CD4-positive, CD25-positive, alpha-beta regulatory T cell (primary cell): ENCODE measurements around the gene YAP1. TPM values are rescaled to one million over a fixed set of nuclear protein-coding genes. Genes with fewer than 3 reads are reported as not detected.
"Not testable (repeated sequence)": the region's sequence is repeated elsewhere in the genome, so short reads cannot be mapped to it uniquely, and the experiment has no call there.

Experiments
- ATAC-seq, 2 donors: fragments of 150-1000 bp; cut with Tn5 transposase; one replicate each; pipeline ENCODE4 v1.10.0; 2021; ENCODE audit warnings: low read depth in 2 of 2, moderate number of reproducible peaks in 2 of 2, moderate library complexity in 1 of 2
- DNase-seq, 3 donors: peaks; one replicate each; pipeline versions ENCODE4 v3.0.0 to v3.0.0-alpha.2; 2012 to 2022; ENCODE audit warnings: mixed read lengths in 1 of 3
- H3K27ac ChIP-seq: one replicate; pipeline ENCODE4 v1.7.0; 2013; ENCODE audit warnings: mild to moderate bottlenecking, low read length; ENCODE audit not compliant: insufficient read depth, poor library complexity, severe bottlenecking
- H3K27me3 ChIP-seq: one replicate; pipeline ENCODE4 v1.7.0; 2013; ENCODE audit warnings: low read length; ENCODE audit not compliant: control insufficient read depth, insufficient read depth
- H3K36me3 ChIP-seq: one replicate; pipeline ENCODE4 v1.7.0; 2013; ENCODE audit warnings: mild to moderate bottlenecking, low read length, moderate library complexity; ENCODE audit not compliant: control insufficient read depth, insufficient read depth
- H3K4me1 ChIP-seq: 2 replicates; pipeline ENCODE4 v1.7.0; 2013; ENCODE audit warnings: mild to moderate bottlenecking, low read length; ENCODE audit not compliant: insufficient read depth, control insufficient read depth, poor library complexity, severe bottlenecking
- H3K4me3 ChIP-seq: one replicate; pipeline ENCODE4 v1.7.0; 2013; ENCODE audit warnings: low read depth, mild to moderate bottlenecking, low read length, moderate library complexity
- H3K9me3 ChIP-seq, 2 experiments: 1 replicate in 1 of 2; 2 replicates in 1 of 2; pipeline ENCODE4 v1.7.0; 2013; ENCODE audit warnings: low read length in 2 of 2, mild to moderate bottlenecking in 1 of 2, moderate library complexity in 1 of 2; ENCODE audit not compliant: control insufficient read depth in 2 of 2
- H3K27ac Mint-ChIP-seq, 3 donors: one replicate each; pipeline ENCODE4 v1.8.0; 2020 to 2022; ENCODE audit warnings: mild to moderate bottlenecking in 3 of 3, mixed read lengths in 3 of 3, moderate library complexity in 2 of 3
- H3K27me3 Mint-ChIP-seq: one replicate; pipeline ENCODE4 v1.8.0; 2022; ENCODE audit warnings: mild to moderate bottlenecking, mixed read lengths
- H3K36me3 Mint-ChIP-seq: one replicate; pipeline ENCODE4 v1.8.0; 2020; ENCODE audit warnings: mixed read lengths
- H3K4me1 Mint-ChIP-seq, 4 donors: one replicate each; pipeline ENCODE4 v1.8.0; 2020 to 2022; ENCODE audit warnings: mixed read lengths in 4 of 4, mild to moderate bottlenecking in 1 of 4
- H3K4me3 Mint-ChIP-seq, 4 donors: one replicate each; pipeline ENCODE4 v1.8.0; 2020 to 2022; ENCODE audit warnings: mild to moderate bottlenecking in 4 of 4, mixed read lengths in 4 of 4, moderate library complexity in 3 of 4
- H3K9me3 Mint-ChIP-seq, 7 donors: one replicate each; pipeline ENCODE4 v1.8.0; 2020 to 2022; ENCODE audit warnings: mixed read lengths in 7 of 7, mild to moderate bottlenecking in 3 of 7, moderate library complexity in 2 of 7
- polyA plus RNA-seq, 4 donors: library from polyadenylated mRNA; unstranded; fragments of 300-500 nt; fragmentation: Illumina TruSeq; gene quantifications; one replicate each; pipeline ENCODE4 v1.2.3, GENCODE V29; 2021
- total RNA-seq: library from RNA; stranded (reverse); gene quantifications from one replicate; pipeline ENCODE4 v1.2.3, GENCODE V29; 2022

Gene YAP1
- total and polyA plus RNA-seq, 5 donors from 2014 or later = not detected

GRCh38 chr11:102252339-102252891, 142.2 kb downstream of the YAP1 start:
- no peaks in the 10 kb centered on the region for H3K9me3 ChIP-seq
- ATAC-seq (no peak), DNase-seq (no peak)
- H3K9me3 Mint-ChIP-seq = no peaks in the 10 kb centered on the region
- H3K36me3 Mint-ChIP-seq = no peaks in the 10 kb centered on the region
- H3K4me3 ChIP-seq = no peak overlapping the region
- no peak overlapping the region for H3K27ac Mint-ChIP-seq
- H3K27me3 ChIP-seq = no peaks in the 10 kb centered on the region
- no peak overlapping the region for H3K4me3 Mint-ChIP-seq
- H3K36me3 ChIP-seq = no peaks in the 10 kb centered on the region
- no peaks in the 10 kb centered on the region for H3K4me1 Mint-ChIP-seq
- H3K27me3 Mint-ChIP-seq = peaks cover 5% of the 10 kb centered on the region
- H3K4me1 ChIP-seq = no peaks in the 10 kb centered on the region
- H3K27ac ChIP-seq = no peak overlapping the region

DNA sequence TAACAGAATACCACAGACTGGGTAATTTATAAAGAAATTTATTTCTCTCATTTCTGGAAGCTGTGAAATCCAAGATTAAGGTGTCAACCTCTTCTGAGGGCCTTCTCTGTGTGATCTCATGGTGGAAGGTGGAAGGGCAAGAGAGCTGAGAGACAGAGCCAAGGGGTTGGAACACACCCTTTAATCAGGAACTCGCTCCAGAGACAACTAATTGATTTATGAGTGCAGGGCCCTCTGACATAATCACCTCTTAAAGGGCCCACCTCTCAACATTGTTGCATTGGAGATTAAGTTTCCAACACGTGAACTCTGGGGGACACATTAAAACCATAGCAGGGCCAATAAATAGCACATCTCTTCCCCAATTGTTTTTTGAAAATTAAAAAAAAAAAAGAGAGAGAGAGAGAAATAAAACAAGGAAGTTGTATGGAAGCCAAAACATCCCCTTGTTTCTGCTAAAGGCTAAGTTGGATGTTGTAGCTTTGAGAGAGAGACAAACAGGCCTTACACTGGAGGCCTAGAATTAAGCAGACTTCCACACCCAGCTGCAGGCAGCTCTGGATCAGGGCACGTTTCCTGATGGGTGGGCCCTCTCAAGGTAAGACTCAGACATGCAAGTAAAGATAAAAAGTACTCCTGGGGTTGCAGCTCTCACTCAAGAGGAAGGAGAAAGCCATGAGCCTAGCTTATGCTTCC, 142.9 kb downstream of the YAP1 start:
- no peak overlapping the region for H3K4me3 Mint-ChIP-seq
- H3K27me3 Mint-ChIP-seq = peaks cover 5% of the 10 kb centered on the region
- no peak for ATAC-seq
- Histone ChIP-seq H3K4me3 (no peak overlapping the region), H3K27me3 (no peaks in the 10 kb centered on the region), H3K4me1 (no peaks in the 10 kb centered on the region), H3K27ac (no peak overlapping the region), H3K9me3 (no peaks in the 10 kb centered on the region), H3K36me3 (no peaks in the 10 kb centered on the region)
- H3K4me1 Mint-ChIP-seq = no peaks in the 10 kb centered on the region
- H3K9me3 Mint-ChIP-seq = peaks cover 0 to 3% (median 0%) of the 10 kb centered on the region in 7 donors
- H3K36me3 Mint-ChIP-seq = no peaks in the 10 kb centered on the region
- no peak for DNase-seq
- H3K27ac Mint-ChIP-seq = no peak overlapping the region

- Histone ChIP-seq H3K27me3 (no peaks in the 10 kb centered on the region), H3K9me3 (no peaks in the 10 kb centered on the region), H3K4me1 (no peaks in the 10 kb centered on the region), H3K36me3 (no peaks in the 10 kb centered on the region), H3K27ac (no peak overlapping the region), H3K4me3 (no peak overlapping the region)
- Mint-ChIP-seq H3K9me3 (peaks cover 0 to 3% (median 0%) of the 10 kb centered on the region in 7 donors), H3K27ac (no peak overlapping the region), H3K27me3 (peaks cover 5% of the 10 kb centered on the region), H3K4me1 (no peaks in the 10 kb centered on the region), H3K4me3 (no peak overlapping the region), H3K36me3 (no peaks in the 10 kb centered on the region)
- ATAC-seq = no peak
- DNase-seq = peak in 1 of 3 donors; percentile 12
These were observed 143.8 kb downstream of the YAP1 start for GRCh38 chr11:102254047-102254446.

GRCh38 chr11:102256251-102256650, 146.0 kb downstream of the YAP1 start:
- H3K36me3 Mint-ChIP-seq = no peaks in the 10 kb centered on the region
- no peak for ATAC-seq
- no peaks in the 10 kb centered on the region for H3K4me1 Mint-ChIP-seq

DNA sequence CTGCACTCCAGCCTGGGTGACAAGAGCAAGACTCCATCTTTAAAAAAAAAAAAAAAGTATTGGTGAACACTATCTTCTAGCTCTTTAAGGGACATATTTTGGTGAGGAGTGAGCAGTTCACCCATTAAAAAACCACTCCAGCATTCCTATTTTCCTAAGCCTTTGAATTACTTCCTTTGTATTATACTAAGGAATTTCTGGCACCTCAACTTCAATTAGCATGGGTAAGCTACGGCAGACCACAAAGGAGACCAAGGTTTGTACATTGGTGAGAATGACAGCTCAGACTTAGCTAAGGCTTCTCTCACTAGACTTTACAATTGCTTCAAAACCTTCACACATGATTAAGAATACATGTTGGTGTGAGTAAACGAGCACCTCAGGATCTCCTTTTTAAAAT, 150.0 kb downstream of the YAP1 start:
- no peak for DNase-seq
- Histone ChIP-seq H3K27me3 (no peaks in the 10 kb centered on the region), H3K9me3 (no peaks in the 10 kb centered on the region), H3K4me1 (no peaks in the 10 kb centered on the region), H3K4me3 (no peak overlapping the region), H3K36me3 (no peaks in the 10 kb centered on the region), H3K27ac (no peak overlapping the region)
- H3K9me3 Mint-ChIP-seq = peaks cover 0 to 3% (median 0%) of the 10 kb centered on the region in 7 donors
- H3K27me3 Mint-ChIP-seq = peaks cover 20% of the 10 kb centered on the region
- no peaks in the 10 kb centered on the region for H3K36me3 Mint-ChIP-seq
- H3K4me3 Mint-ChIP-seq = no peak overlapping the region
- no peak for ATAC-seq
- H3K27ac Mint-ChIP-seq = no peak overlapping the region
- peaks cover 0 to 6% (median 0%) of the 10 kb centered on the region in 4 donors for H3K4me1 Mint-ChIP-seq

More at GRCh38 chr11:102256251-102256650, 146.0 kb downstream of the YAP1 start:
- no peaks in the 10 kb centered on the region for H3K27me3 ChIP-seq
- H3K4me3 ChIP-seq = no peak overlapping the region
- H3K36me3 ChIP-seq = no peaks in the 10 kb centered on the region
- Mint-ChIP-seq H3K9me3 (peaks cover 0 to 3% (median 0%) of the 10 kb centered on the region in 7 donors), H3K27me3 (peaks cover 5% of the 10 kb centered on the region), H3K27ac (no peak overlapping the region), H3K4me3 (no peak overlapping the region)
- H3K27ac ChIP-seq = no peak overlapping the region
- no peak for DNase-seq
- no peaks in the 10 kb centered on the region for H3K9me3 ChIP-seq
- no peaks in the 10 kb centered on the region for H3K4me1 ChIP-seq

DNA sequence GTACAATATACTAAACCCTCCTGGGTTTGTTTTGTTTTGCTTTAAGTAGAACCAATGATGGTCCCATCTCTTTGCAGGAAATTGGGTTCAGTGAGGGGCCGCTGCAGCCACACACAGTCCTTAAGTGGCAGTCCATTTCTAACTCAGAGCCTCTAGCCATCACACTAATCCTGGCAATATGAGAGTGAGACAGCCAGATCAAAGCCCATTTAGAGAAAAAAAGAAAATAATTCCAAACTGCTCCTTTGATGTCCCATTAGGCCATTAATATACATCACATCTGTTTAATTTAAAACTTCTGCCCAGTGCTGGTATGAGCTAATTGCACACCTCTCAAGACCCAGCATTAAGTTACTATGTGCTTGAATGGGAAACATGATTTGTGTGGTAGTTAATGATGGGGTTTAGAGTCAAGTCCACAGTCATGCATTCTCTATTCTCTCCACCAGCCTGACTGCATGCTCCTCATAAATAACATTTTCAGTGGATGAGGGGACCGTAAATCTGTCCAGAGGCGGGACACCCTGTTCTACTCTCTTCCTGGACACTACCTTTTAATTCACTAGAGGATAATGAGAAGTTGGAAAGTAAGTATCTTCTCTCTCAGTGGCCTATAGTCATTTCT, 153.2 kb downstream of the YAP1 start:
- no peak overlapping the region for H3K27ac ChIP-seq
- no peaks in the 10 kb centered on the region for H3K36me3 Mint-ChIP-seq
- no peaks in the 10 kb centered on the region for H3K9me3 Mint-ChIP-seq
- H3K36me3 ChIP-seq = no peaks in the 10 kb centered on the region
- ATAC-seq = no peak
- peaks cover 4 to 17% (median 8%) of the 10 kb centered on the region in 4 donors for H3K4me1 Mint-ChIP-seq
- no peak for DNase-seq
- no peaks in the 10 kb centered on the region for H3K4me1 ChIP-seq
- no peak overlapping the region for H3K4me3 ChIP-seq
- H3K4me3 Mint-ChIP-seq = peak overlapping the region in 1 of 4 donors; percentile 18
- H3K27me3 ChIP-seq = no peaks in the 10 kb centered on the region
- H3K27me3 Mint-ChIP-seq = peaks cover 31% of the 10 kb centered on the region
- peak overlapping the region in 1 of 3 donors; percentile 32 for H3K27ac Mint-ChIP-seq
- no peaks in the 10 kb centered on the region for H3K9me3 ChIP-seq

- Mint-ChIP-seq H3K4me1 (peaks cover 11 to 25% (median 19%) of the 10 kb centered on the region in 4 donors), H3K27me3 (peaks cover 40% of the 10 kb centered on the region)
- not testable (repeated sequence) for H3K9me3 Mint-ChIP-seq, H3K4me3 ChIP-seq, H3K27ac Mint-ChIP-seq, H3K36me3 ChIP-seq, H3K27me3 ChIP-seq, ATAC-seq, H3K36me3 Mint-ChIP-seq, H3K27ac ChIP-seq, H3K9me3 ChIP-seq, H3K4me3 Mint-ChIP-seq, DNase-seq
- peaks cover 11% of the 10 kb centered on the region for H3K4me1 ChIP-seq
These were observed 154.5 kb downstream of the YAP1 start for GRCh38 chr11:102264704-102265103.
